Retinal pigment epithelial cell (primary cell): ENCODE results near the gene KIF16B.
"Not testable (repeated sequence)": the region's sequence is repeated elsewhere in the genome, so short reads cannot be mapped to it uniquely, and the experiment has no call there.

Experiments used
- DNase-seq: peaks from one replicate; pipeline ENCODE4 v3.0.0-alpha.2; 2010; ENCODE audit warnings: low read depth
- H3K4me3 ChIP-seq: 2 replicates; pipeline ENCODE4 v1.5.1; 2011; ENCODE audit warnings: mild to moderate bottlenecking, low read length, control low read depth, moderate library complexity
- CTCF ChIP-seq: conservative IDR thresholded peaks from 2 replicates; pipeline ENCODE4 v1.5.1; 2011; ENCODE audit warnings: low read depth, low read length, control low read depth, inconsistent platforms

Gene KIF16B

GRCh38 chr20:16569246-16570153 is 3.7 kb downstream of the KIF16B start:
- H3K4me3 ChIP-seq = no peak overlapping the region
- DNase-seq = no peak
- TF ChIP-seq CTCF = no peak

- DNase-seq = no peak
Measured at GRCh38 chr20:16566080-16566479, 7.2 kb downstream of the KIF16B start.

GRCh38 chr20:16564079-16564478 is 9.2 kb downstream of the KIF16B start:
- H3K4me3 ChIP-seq, DNase-seq: not testable (repeated sequence)

More at GRCh38 chr20:16566080-16566479, 7.2 kb downstream of the KIF16B start:
- H3K4me3 ChIP-seq = no peak overlapping the region
- TF ChIP-seq CTCF = no peak

- DNase-seq = no peak
- no peak for TF ChIP-seq CTCF
- H3K4me3 ChIP-seq = no peak overlapping the region
Measured at GRCh38 chr20:16563066-16563806, 10.0 kb downstream of the KIF16B start.

- no peak overlapping the region for H3K4me3 ChIP-seq
- TF ChIP-seq CTCF = no peak
- no peak for DNase-seq
Measured at GRCh38 chr20:16562259-16562658, 11.0 kb downstream of the KIF16B start.

- DNase-seq = no peak
- no peak overlapping the region for H3K4me3 ChIP-seq
- no peak for TF ChIP-seq CTCF
Measured at GRCh38 chr20:16560661-16561060, 12.6 kb downstream of the KIF16B start.

- TF ChIP-seq CTCF = no peak
- no peak for DNase-seq
- H3K4me3 ChIP-seq = no peak overlapping the region
Measured at GRCh38 chr20:16560216-16560615, 13.0 kb downstream of the KIF16B start.
